GM15510 (cell line): Measurements from ENCODE around the gene LDB3.

Source experiments
- POLR2A ChIP-seq: IDR thresholded peaks from 3 replicates; pipeline ENCODE4 v1.6.1; 2011; ENCODE audit warnings: borderline replicate concordance; ENCODE audit not compliant: insufficient read length; ENCODE audit errors: extremely low read depth

Gene LDB3

DNA sequence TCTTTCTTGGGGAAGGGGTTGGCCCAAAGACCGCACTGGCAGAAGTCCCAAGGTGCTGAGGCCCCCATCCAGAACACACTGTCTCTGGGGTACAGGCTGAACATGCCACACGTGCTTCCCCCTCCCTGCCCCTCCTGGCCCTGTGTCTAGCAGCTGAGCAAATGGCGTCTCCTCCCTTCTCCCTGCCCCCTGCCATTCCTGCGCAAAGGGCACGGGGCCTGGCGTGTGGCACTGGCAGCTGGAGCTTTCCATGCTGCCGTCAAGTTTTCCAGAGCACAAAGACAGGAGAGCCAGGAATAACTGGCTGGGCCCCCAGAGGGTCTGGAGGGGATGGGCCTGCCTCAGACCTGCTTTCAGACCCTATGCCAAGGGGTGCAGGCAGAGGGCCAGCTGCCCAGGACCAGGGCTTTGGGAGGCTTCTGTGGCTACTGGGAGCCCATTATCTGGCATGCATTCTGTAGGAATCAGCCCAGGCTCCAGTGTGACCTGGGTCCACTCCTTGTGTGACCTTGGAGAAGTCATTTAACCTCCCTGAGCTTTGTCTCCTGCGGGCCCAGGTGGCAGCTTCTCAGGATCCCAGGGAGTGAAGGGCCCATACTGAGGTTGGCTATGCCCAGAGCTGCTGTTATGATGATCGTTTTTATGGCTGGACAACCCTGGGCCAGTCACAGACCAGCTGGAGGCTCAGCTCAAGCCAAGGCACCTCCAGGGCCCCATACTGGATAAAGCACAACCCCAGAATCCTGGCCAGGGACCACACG, 710 bp upstream of the LDB3 start:
- no peak for TF ChIP-seq POLR2A

DNA sequence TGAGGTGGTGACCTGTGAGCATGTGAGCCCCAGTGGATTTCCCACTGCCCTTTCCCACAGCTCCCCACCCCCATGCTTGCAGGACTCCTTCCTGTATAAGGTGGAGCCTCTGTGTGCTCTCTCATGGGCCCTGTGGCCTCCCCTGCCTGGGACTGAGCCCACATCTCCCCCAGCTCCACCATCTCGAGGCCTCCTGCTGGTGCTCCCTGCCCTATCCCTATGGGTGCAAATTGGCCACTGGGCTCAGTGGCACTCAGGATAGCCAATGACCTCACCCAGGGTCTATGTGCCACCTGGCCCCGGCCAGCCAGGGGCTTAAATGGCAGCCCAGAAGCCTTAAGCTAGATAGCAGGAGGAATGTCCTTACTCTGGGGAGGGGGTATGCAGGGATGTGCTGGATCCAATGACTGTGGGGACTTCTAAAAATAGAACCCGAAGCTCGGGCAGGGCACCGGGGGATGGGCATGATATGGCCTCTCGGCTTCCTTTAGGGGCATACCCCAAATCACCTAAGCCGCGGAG, 2.0 kb downstream of the LDB3 start:
- TF ChIP-seq POLR2A = no peak

DNA sequence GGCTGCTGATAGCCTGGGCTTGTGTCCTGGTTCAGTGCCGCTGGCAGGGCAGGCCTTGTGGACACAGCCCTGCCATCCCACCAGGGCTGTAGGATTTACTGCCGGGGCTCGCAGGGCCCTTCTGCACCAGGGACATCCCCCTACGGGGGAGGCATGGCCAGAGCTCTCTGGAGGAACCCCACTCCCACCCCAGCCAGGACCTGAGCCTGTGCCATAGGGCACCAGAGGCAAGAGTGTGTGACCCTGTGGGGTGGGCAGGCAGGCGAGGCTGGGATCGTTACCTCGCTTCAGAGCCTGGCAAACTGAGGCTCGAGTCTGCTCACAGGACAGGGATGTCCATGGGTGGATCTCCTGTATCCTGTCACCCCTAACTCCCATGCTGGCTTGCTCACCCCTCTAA, 2.6 kb downstream of the LDB3 start:
- TF ChIP-seq POLR2A = no peak

DNA sequence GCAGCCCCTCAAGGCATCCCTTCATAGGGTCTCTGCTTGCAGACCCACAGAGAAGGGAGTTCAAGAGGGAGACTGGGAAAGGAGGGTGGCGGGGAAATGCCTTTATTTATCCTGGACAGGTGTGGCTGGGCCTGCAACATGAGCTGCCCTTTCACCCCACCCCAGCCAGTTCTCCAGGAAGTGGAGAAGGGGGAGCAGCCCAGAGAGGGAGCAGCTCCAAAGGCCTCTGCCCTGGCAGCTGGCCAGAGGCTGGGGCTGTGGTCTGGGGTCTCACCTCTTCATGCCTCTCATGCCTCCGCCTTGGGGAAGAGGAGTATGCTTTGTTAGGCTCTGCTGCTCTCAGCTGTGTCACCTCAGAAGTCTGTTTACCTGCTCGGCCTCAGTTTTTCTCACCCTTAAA, 3.1 kb downstream of the LDB3 start:
- TF ChIP-seq POLR2A = no peak

DNA sequence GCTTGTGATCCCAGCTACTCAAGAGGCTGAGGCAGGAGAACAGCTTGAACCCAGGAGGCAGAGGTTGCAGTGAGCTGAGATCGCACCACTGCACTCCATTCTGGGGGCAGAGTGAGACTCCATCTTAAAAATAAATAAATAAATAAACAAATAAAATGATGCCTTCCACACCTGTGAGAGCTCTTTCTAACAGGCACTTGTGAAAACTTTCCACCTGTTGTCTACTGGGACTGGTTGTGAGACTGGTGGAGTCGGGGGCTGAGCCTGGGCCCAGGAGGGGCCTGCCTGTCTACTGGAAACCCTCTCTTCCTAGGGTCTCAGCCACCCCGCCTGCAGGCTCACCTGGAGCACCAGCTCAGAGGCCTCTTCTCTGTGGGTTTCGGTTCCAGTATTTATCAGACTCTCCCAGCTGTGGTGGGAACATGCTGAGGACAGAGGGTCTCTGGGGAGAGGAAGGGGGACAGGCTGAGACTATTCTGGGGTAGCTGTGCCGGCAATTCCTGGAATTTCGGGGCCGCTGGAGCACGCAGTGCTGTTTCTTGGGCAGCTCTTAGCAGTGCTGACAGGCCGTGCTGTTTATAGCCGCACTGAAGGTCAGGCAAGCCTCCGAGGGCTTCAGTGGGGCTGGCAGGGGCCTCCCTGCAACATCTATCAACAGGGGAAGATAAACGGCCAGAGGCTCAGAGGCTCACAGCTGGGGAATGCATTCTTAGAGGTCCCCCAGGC, 3.8 kb downstream of the LDB3 start:
- TF ChIP-seq POLR2A = no peak

DNA sequence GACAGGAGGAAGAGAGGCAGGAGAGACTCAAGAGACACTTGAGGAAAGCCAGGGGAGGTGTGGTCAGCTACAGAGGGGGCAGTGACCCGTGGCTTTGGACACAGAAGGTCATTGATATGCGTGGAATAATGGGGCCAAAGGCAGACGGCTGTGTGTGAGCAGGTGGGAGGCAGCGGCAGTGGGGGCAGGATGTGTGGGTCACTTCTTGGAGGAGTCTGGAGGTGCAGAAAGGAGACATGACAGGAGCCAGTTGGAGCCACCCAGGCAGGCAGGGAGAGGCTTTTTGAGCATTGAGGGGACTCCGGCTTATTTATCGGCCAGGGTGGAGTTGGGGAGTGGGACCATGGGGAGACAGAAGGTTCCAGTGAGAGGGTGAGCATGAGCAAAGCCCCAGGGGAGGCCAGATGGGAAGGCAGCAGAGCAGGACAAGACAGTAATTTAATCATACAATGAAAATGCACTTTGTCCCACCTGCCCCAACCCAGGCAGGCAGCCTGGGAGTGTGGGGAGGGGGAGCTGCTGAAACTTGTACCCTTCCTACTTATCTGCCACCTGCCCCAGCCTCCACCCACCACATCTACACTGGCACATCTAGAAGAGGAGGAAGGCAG, 5.0 kb downstream of the LDB3 start:
- TF ChIP-seq POLR2A = no peak

DNA sequence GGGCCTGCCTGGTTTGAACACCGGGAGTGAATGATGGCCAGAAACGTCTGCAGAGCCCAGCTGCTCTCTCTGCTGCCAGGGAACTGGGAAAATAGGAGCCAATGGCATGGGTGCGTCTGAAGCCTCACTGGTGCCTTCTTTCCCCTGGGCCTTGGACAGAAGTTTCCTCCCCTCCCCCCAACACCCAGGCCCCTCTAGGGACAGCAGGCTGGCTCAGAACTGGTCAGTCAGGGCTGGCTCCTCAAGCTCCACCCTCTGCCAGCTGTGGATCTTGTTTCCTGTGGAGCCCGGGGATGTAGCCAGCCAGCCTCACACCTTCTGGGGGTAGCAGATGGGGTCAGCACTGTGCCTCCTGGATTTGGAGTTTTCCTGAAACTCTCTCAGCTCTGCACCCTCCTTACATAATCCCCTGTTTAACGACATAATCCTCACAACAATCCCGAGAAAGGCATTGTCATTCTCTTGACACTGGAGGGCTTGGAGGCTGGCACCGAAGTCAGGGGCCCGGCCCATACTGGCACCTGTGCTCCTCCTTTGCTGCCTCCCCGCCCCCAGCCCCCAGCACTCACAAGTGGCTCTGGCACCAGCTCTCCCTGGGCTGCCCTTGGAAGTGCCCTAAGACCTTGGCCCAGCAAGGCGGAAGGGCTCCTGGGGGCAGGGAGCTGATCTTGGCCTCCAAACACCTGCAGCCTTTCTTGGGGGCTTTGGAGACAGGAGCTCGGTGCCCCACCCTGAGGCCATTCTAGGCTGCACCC, 5.7 kb downstream of the LDB3 start:
- TF ChIP-seq POLR2A = no peak

DNA sequence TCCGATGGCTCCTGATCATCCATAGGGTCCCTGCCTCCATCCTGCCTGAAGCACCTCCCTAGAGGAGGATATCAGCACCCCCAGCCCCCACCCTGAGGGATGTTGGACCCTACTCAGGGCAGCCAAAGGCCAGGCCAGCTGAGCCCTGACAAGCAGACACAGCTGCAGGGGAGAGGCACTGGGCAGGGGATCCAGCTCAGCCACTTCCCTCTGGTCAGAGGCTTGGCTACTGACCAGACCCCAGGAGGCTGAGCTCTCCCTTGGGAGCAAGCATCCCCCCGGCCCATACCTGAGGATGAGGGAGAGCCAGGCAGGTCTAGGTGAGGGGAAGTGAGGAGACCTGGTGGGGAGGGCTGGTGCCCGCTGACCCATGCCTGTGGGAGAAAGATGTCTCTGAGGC, 6.6 kb downstream of the LDB3 start:
- TF ChIP-seq POLR2A = no peak

DNA sequence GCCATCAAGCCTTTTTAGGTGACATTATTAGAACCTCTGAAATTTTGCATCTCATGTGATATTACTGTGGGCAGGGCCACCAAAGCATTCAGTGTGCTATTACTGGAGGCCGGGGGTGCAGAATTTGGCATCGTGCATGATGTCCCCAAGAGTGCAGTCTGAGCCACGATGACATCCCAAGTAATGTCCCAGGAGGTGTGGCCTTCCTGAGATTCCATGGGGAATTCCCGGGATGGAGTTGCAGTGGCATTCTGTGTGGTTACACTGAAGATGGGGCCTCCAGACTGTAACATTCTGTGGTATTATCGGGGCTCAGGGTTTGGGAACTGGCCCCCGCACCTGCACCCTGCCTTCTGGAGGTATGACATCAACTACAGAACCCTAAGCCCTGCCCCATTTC, 9.1 kb downstream of the LDB3 start:
- TF ChIP-seq POLR2A = no peak

DNA sequence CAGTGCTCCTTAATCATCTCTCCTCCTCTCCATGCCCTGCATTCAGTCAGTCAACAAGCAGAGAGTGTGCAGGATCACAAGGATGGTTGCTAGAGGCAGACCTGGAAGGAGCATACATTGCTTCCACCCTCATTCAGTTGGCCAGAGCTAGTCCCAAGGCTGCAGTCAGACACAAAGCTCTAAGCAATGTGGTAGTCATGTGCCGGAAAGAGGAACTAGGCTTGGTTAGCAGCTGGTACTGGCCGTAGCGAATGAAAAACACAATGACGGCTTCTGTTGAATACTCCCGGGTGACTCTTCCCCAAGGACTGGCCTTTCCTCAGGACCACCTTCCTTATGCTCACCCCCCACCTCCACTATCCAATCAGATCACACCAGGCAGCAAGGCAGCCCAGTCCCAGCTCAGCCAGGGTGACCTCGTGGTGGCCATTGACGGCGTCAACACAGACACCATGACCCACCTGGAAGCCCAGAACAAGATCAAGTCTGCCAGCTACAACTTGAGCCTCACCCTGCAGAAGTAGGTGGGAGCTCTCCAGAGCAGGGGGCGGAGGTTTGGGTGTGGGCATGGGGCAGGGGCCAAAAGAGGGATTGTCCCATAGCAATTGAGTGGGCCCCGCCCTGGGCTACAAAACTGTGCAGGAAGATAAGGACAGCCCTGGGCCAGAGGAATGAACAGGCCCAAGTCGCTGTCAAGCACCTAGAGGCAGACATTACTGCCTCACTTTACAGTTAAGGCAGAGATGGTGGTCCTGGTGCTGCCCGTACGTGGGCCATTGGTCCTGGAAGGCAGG, 10.9 kb downstream of the LDB3 start:
- no peak for TF ChIP-seq POLR2A

DNA sequence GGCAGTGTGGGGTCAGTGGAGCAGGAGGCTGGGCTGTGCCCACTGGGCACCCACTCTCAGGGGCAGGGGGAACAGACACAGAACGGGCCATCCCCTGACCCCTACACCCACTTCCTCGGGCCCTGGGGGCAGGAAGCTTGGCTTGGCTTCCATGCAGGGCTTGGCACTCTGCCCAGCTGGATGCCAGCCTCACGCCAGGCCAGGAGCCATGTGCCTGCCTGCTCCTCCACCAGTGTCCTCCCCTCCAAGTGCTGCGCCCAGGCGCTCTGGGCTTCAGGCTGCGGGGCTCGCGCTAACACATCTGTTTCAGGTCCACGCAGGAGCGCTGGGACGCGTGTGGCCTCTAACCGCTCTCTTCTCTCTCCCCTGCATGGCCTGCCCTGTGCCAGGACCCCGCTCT, 12.7 kb downstream of the LDB3 start:
- no peak for TF ChIP-seq POLR2A

DNA sequence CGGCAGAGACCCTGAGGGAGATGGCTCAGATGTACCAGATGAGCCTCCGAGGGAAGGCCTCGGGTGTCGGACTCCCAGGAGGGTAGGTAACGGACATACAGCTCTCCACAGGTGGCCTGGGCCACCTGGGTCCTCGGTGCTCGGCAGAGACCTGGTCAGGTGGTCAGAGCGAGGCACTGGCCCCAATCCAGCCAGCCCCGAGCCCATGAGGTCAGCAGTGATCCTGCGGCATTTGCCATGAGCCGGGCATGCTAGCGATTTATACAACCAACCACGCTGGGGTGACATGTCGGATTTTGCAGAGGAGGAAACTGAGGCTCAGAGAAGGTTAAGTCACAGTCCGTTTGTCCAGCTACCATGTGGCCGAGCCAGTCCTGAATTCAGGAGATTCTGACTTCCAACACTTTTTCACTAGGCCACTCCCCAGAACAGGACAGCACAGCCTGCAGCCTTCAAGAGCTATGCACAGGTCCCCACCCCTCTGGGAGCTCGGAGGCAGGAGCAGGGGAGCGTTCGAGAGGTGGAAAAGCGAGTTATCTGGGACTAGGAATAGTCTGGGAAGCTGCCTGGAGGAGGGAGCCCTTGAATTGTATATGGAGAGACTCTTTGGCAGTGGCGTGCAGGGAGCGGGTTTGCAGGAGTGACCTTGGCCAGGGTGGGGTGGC, 13.5 kb downstream of the LDB3 start:
- TF ChIP-seq POLR2A = no peak

DNA sequence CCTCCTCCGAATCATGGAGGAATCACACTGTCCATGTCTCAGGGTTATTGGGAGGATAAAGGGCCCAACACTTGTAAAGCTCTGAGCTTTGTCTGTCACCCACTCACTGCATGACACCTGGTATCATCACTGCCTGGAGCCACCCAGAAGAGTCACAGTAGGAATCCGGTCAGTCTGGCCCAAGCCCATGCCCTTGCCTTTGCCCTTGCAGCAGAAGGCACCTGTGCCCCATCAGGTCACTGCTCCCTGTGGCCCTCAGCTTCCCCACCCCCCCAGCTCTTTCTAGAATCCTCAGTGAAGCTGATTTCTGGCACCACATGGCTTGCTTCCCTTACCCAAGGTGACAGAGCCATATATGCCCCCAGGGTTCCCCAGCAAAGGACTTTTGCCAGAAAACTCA, 14.4 kb downstream of the LDB3 start:
- no peak for TF ChIP-seq POLR2A
